K562 (cell line): Measurements from ENCODE around the gene TARBP2. TPM values are rescaled to one million over a fixed set of nuclear protein-coding genes. Genes with fewer than 3 reads are reported as not detected.

Experiments used
- ATAC-seq: fragments of 200-7000 bp; cut with Tn5 transposase; 3 replicates; pipeline ENCODE4 v1.9.1; 2020; ENCODE audit warnings: moderate library complexity
- BruUV-seq: library from RNA; stranded (reverse); fragments of 400-500 nt; replicated peaks from 2 replicates; lab custom pipeline; 2021; lab: Mats Ljungman, UMichigan
- CTCF ChIA-PET: fragments of 300-600 bp; formaldehyde crosslinking; extraction: SDS; loops from one replicate; lab custom pipeline; 2021; ENCODE audit warnings: low intra/inter-chr PET ratio; lab: Yijun Ruan, JAX
- POLR2A ChIA-PET: fragments of 300-600, 350-650 bp; sonication (Branson Sonifier 250); formaldehyde crosslinking; extraction: SDS; loops from one replicate; lab custom pipeline; 2021; ENCODE audit warnings: antibody characterized with exemption, inconsistent platforms; lab: Yijun Ruan, JAX
- DNase-seq, 4 experiments: peaks; one replicate each; pipeline versions ENCODE4 v3.0.0 to v3.0.0-alpha.2; 2011 to 2018; ENCODE audit warnings: low spot score in 3 of 4, mixed read lengths in 3 of 4; ENCODE audit errors: extremely low read depth in 1 of 4
- FAIRE-seq: peaks from 2 replicates; lab custom pipeline; 2011; peaks lifted over from hg19 to GRCh38; lab: Jason Lieb, UNC
- H2AFZ ChIP-seq: 2 replicates; pipeline ENCODE4 v1.6.0; 2011; ENCODE audit warnings: low read depth, low read length, control low read depth, inconsistent platforms
- H3K27ac ChIP-seq: fragments of 200-600 bp; 3 replicates; pipeline ENCODE4 v1.8.0; 2011; ENCODE audit warnings: low read depth, mild to moderate bottlenecking, control low read depth, inconsistent platforms, low read length, moderate library complexity, mixed read lengths; ENCODE audit errors: extremely low read depth
- H3K27me3 ChIP-seq, 2 experiments: fragments of 300-600 bp in 1 of 2; 2 replicates in 1 of 2; 3 replicates in 1 of 2; pipeline versions ENCODE4 v1.6.0 to v1.8.0; 2011; ENCODE audit warnings: inconsistent platforms in 2 of 2, low read length in 2 of 2, mild to moderate bottlenecking in 1 of 2, mixed read lengths in 1 of 2, moderate library complexity in 1 of 2; ENCODE audit not compliant: control insufficient read depth in 2 of 2, insufficient read depth in 2 of 2
- H3K36me3 ChIP-seq: fragments of 300-600 bp; 3 replicates; pipeline ENCODE4 v1.8.0; 2011; ENCODE audit warnings: mild to moderate bottlenecking, low read length, inconsistent platforms; ENCODE audit not compliant: control insufficient read depth, insufficient read depth
- H3K4me1 ChIP-seq, 2 experiments: fragments of 200-600 bp in 1 of 2; replicated peaks in 1 of 2; 2 replicates in 1 of 2; 3 replicates in 1 of 2; pipeline versions ENCODE4 v1.5.1 to v1.8.0; 2011; ENCODE audit warnings: inconsistent platforms in 2 of 2, low read length in 2 of 2, mild to moderate bottlenecking in 1 of 2, mixed read lengths in 1 of 2, moderate library complexity in 1 of 2; ENCODE audit not compliant: control insufficient read depth in 2 of 2, insufficient read depth in 2 of 2
- H3K4me2 ChIP-seq: 2 replicates; pipeline ENCODE4 v1.6.1; 2011; ENCODE audit warnings: low read length, control low read depth, inconsistent platforms, mixed read lengths; ENCODE audit not compliant: insufficient read depth
- H3K4me3 ChIP-seq: fragments of 200-600 bp; sonication (generic), shearing (Covaris generic); 2 replicates; pipeline ENCODE4 v1.5.1; 2016; ENCODE audit warnings: control low read depth, inconsistent platforms
- H3K79me2 ChIP-seq: fragments of 200-600 bp; 3 replicates; pipeline ENCODE4 v1.8.0; 2011; ENCODE audit warnings: low read length, inconsistent platforms; ENCODE audit not compliant: control insufficient read depth, insufficient read depth
- H3K9ac ChIP-seq, 2 experiments: 2 replicates each; pipeline versions ENCODE4 v1.6.0 to v1.6.1; 2011; ENCODE audit warnings: low read depth in 2 of 2, low read length in 2 of 2, control low read depth in 1 of 2, inconsistent platforms in 1 of 2, mild to moderate bottlenecking in 1 of 2, mixed read lengths in 1 of 2; ENCODE audit not compliant: insufficient read depth in 1 of 2
- H3K9me1 ChIP-seq: one replicate; pipeline ENCODE4 v1.6.0; 2011; ENCODE audit warnings: inconsistent platforms, mild to moderate bottlenecking, low read length, moderate library complexity; ENCODE audit not compliant: control insufficient read depth, insufficient read depth
- H3K9me3 ChIP-seq: replicated peaks from 2 replicates; pipeline ENCODE4 v1.5.1; 2011; ENCODE audit warnings: low read depth, low read length, inconsistent platforms; ENCODE audit not compliant: control insufficient read depth, insufficient read depth
- H4K20me1 ChIP-seq: replicated peaks from 2 replicates; pipeline ENCODE4 v1.6.1; 2011; ENCODE audit warnings: low read length, inconsistent platforms, mixed read lengths; ENCODE audit not compliant: control insufficient read depth, insufficient read depth
- FOXJ3 ChIP-seq: sonication (generic); formaldehyde crosslinking; IDR thresholded peaks from 2 replicates; pipeline ENCODE4 v1.4.0; 2020; ENCODE audit warnings: mild to moderate bottlenecking, missing genetic modification reagents
- GABPB1 ChIP-seq: sonication (generic); formaldehyde crosslinking; IDR thresholded peaks from 2 replicates; pipeline ENCODE4 v1.8.0; 2022; ENCODE audit warnings: mild to moderate bottlenecking, missing genetic modification reagents
- KDM2B ChIP-seq: fragments of 250-450 bp; sonication (Bioruptor Pico); IDR thresholded peaks from 2 replicates; pipeline ENCODE4 v1.8.0; 2021; ENCODE audit warnings: mild to moderate bottlenecking, moderate library complexity
- MYBL2 ChIP-seq, 2 experiments: fragments of 450-650 bp in 1 of 2; sonication (generic) in 1 of 2; formaldehyde crosslinking in 1 of 2; IDR thresholded peaks; 2 replicates each; pipeline versions ENCODE4 v1.6.1 to v1.8.1; 2017 to 2022; ENCODE audit warnings: borderline replicate concordance in 1 of 2, inconsistent platforms in 1 of 2, low read depth in 1 of 2, mild to moderate bottlenecking in 1 of 2, missing genetic modification reagents in 1 of 2, moderate library complexity in 1 of 2
- PTRF ChIP-seq: fragments of 450-650 bp; IDR thresholded peaks from 2 replicates; pipeline ENCODE4 v1.6.1; 2016; ENCODE audit warnings: mild to moderate bottlenecking, missing genetic modification characterization, missing compliant biosample characterization
- SMARCA5 ChIP-seq: fragments of 450-650 bp; IDR thresholded peaks from 2 replicates; pipeline ENCODE4 v1.6.1; 2016
- SNIP1 ChIP-seq: fragments of 450-650 bp; IDR thresholded peaks from 2 replicates; pipeline ENCODE4 v1.7.1; 2017; ENCODE audit warnings: low read depth, mild to moderate bottlenecking
- SP1 ChIP-seq: sonication (generic); formaldehyde crosslinking; IDR thresholded peaks from 2 replicates; pipeline ENCODE4 v1.8.1; 2022; ENCODE audit warnings: mild to moderate bottlenecking, missing genetic modification reagents
- TCF3 ChIP-seq: sonication (generic); formaldehyde crosslinking; IDR thresholded peaks from 2 replicates; pipeline ENCODE4 v1.4.0; 2020; ENCODE audit warnings: mild to moderate bottlenecking, missing genetic modification reagents
- XRCC3 ChIP-seq: fragments of 450-650 bp; IDR thresholded peaks from 2 replicates; pipeline ENCODE4 v1.6.1; 2017; ENCODE audit warnings: mild to moderate bottlenecking, moderate library complexity
- WGBS: fragments of 100-300 bp; shearing (Covaris generic); methylation state at CpG from one replicate; pipeline ENCODE4 v1.1.6; 2016; ENCODE audit warnings: low coverage, mixed read lengths; ENCODE audit not compliant: insufficient coverage; ENCODE audit errors: missing lambda C conversion rate; 5-methylcytosine and 5-hydroxymethylcytosine counted together
- in situ Hi-C: fragments of 300-500 bp; cut with MboI; formaldehyde crosslinking; loops from 4 replicates; pipeline ENCODE4 v1.15.0; 2018; ENCODE audit warnings: inconsistent platforms, mixed read lengths
- intact Hi-C: fragments of 100-400 bp; cut with micrococcal nuclease; formaldehyde crosslinking; loops from 2 replicates; pipeline ENCODE4 v1.14.2; 2022
- polyA plus RNA-seq, 8 experiments: library from polyadenylated mRNA; depleted of rRNA in 4 of 8; stranded (reverse) in 5 of 8; unstranded in 3 of 8; fragments of >200 nt; fragmentation: Nextera tagmentation in 2 of 8; fragmentation: Illumina TruSeq in 1 of 8; extraction: Ambion mirVana in 2 of 8; extraction: Trizol in 1 of 8; gene quantifications; 2 replicates each; pipeline versions ENCODE4 v1.2.1 to v1.2.3, GENCODE V29; 2011 to 2014; ENCODE audit warnings: inconsistent platforms in 1 of 8, missing spikeins in 1 of 8
- total RNA-seq, 7 experiments: library from RNA; depleted of rRNA in 6 of 7; stranded (reverse); fragments of >200 nt in 6 of 7; fragmentation: Illumina TruSeq in 2 of 7; extraction: Trizol in 2 of 7; gene quantifications; 2 replicates each; pipeline versions ENCODE4 v1.2.1 to v1.2.3, GENCODE V29; 2011 to 2021; ENCODE audit warnings: low replicate concordance in 1 of 7
- TF ChIP-seq, protein P1 (sequence below): fragments of 250-450 bp; sonication (Bioruptor Pico); IDR thresholded peaks from 2 replicates; pipeline ENCODE4 v1.8.0; 2021; ENCODE audit warnings: moderate library complexity, mild to moderate bottlenecking, inconsistent platforms
- TF ChIP-seq, protein P2 (sequence below): sonication (generic); formaldehyde crosslinking; IDR thresholded peaks from 2 replicates; pipeline ENCODE4 v1.8.1; 2023; ENCODE audit warnings: missing genetic modification reagents, mild to moderate bottlenecking, borderline replicate concordance
- TF ChIP-seq, protein P3 (sequence below): IDR thresholded peaks from 2 replicates; pipeline ENCODE4 v1.6.1; 2016; ENCODE audit warnings: missing genetic modification characterization, missing compliant biosample characterization

Gene TARBP2
- total and polyA plus RNA-seq, 9 of the 15 experiments (the other 6 are each of a cell fraction or from before 2014, with no cell fraction given), result 5.6 to 69.0 (median 44.6) TPM

DNA sequence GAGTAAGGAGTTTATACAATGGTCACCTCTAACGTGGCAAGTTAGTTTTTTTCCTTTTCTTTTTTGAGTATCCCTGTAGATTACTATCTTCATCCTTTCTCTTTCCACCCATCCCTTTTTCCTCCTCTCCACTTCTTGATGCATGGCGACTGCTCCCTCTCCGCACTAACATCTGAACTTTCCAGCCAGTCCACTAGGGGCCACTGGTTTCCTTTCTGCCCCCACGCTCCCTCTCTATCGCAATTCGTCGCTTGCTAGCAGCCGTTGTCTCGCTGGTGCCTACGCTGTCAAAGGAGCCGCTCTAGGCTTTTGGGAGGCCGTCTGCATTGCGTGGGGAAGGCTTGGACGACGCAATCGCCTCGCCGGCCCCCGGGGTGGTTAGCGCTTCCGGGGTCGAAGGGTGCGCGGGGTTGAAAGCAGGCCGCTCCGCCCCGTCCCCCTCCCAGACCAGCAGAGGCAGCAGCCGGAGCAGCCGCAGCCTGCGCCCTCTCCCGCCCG lies 49.4 kb upstream of the TARBP2 start, which contains the start of gene PCBP2:
Gene PCBP2 (plus strand): TSS at position 442 of the 498 bp plus-strand sequence. CDS start 2,699 bp downstream, outside the sequence.
- Histone ChIP-seq H3K4me3 (peak within 1 kb of the TSS; percentile 98), H3K4me1 (peaks cover 0 to 17% of the 10 kb centered on the region in 2 experiments; a peak in 3 of 5 replicates), H3K79me2 (peaks cover 46% of the 10 kb centered on the region), H3K27ac (peak within 1 kb of the TSS; percentile 98), H3K9me3 (no peaks in the 10 kb centered on the region), H3K4me2 (peak within 1 kb of the TSS; percentile 84), H3K36me3 (peaks cover 48% of the 10 kb centered on the region), H3K27me3 (no peaks in the 10 kb centered on the region), H3K9ac (peak within 1 kb of the TSS; percentile 91 to 100), H4K20me1 (peaks cover 28% of the 10 kb centered on the region), H3K9me1 (peaks cover 4% of the 10 kb centered on the region), H2AFZ (peak within 1 kb of the TSS; percentile 41)
- intact Hi-C loops, result loop anchor here (1.0 kb wide), 1 partner anchor 99 kb away; no protein-coding TSS in a partner anchor
- ChIA-PET CTCF (interaction anchor here (1.6 to 1.9 kb wide), 2 partner anchors 99 to 127 kb away, joined by 6 to 7 read pairs; no protein-coding TSS in a partner anchor), POLR2A (interaction anchor here (0.7 to 2.1 kb wide), 4 partner anchors 11 to 131 kb away, joined by 3 to 11 read pairs (median 3); partner anchors contain the start of gene PRR13)
- BruUV-seq, result no TSS peak
- DNase-seq (peak; percentile 95 to 99 (median 96)), ATAC-seq (peak; percentile 94), FAIRE-seq (peak; percentile 98)
- 2% methylated on average over 24 of the region's 32 CpGs for WGBS
- in situ Hi-C loops, result no loop called here
- TF ChIP-seq FOXJ3 (CRISPR knock-in tag) (no peak), XRCC3 (no peak), MYBL2 (IDR thresholded peaks at IDR 0.05; ENCODE audit: low read depth) (no peak), MYBL2 (CRISPR knock-in tag; IDR thresholded peaks at IDR 0.05; ENCODE audit: borderline replicate concordance) (no peak), KDM2B (CRISPR knock-in tag) (no peak), GABPB1 (CRISPR knock-in tag) (peak; percentile 98), SP1 (CRISPR knock-in tag) (peak; percentile 96), SNIP1 (peak; percentile 99), PTRF (tag) (no peak), TCF3 (CRISPR knock-in tag) (peak; percentile 34; the same call in 1 of the 2 replicates), SMARCA5 (no peak)
- TF ChIP-seq, protein P1, sequence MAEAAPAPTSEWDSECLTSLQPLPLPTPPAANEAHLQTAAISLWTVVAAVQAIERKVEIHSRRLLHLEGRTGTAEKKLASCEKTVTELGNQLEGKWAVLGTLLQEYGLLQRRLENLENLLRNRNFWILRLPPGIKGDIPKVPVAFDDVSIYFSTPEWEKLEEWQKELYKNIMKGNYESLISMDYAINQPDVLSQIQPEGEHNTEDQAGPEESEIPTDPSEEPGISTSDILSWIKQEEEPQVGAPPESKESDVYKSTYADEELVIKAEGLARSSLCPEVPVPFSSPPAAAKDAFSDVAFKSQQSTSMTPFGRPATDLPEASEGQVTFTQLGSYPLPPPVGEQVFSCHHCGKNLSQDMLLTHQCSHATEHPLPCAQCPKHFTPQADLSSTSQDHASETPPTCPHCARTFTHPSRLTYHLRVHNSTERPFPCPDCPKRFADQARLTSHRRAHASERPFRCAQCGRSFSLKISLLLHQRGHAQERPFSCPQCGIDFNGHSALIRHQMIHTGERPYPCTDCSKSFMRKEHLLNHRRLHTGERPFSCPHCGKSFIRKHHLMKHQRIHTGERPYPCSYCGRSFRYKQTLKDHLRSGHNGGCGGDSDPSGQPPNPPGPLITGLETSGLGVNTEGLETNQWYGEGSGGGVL (CRISPR knock-in tag), result no peak
- TF ChIP-seq, protein P2, sequence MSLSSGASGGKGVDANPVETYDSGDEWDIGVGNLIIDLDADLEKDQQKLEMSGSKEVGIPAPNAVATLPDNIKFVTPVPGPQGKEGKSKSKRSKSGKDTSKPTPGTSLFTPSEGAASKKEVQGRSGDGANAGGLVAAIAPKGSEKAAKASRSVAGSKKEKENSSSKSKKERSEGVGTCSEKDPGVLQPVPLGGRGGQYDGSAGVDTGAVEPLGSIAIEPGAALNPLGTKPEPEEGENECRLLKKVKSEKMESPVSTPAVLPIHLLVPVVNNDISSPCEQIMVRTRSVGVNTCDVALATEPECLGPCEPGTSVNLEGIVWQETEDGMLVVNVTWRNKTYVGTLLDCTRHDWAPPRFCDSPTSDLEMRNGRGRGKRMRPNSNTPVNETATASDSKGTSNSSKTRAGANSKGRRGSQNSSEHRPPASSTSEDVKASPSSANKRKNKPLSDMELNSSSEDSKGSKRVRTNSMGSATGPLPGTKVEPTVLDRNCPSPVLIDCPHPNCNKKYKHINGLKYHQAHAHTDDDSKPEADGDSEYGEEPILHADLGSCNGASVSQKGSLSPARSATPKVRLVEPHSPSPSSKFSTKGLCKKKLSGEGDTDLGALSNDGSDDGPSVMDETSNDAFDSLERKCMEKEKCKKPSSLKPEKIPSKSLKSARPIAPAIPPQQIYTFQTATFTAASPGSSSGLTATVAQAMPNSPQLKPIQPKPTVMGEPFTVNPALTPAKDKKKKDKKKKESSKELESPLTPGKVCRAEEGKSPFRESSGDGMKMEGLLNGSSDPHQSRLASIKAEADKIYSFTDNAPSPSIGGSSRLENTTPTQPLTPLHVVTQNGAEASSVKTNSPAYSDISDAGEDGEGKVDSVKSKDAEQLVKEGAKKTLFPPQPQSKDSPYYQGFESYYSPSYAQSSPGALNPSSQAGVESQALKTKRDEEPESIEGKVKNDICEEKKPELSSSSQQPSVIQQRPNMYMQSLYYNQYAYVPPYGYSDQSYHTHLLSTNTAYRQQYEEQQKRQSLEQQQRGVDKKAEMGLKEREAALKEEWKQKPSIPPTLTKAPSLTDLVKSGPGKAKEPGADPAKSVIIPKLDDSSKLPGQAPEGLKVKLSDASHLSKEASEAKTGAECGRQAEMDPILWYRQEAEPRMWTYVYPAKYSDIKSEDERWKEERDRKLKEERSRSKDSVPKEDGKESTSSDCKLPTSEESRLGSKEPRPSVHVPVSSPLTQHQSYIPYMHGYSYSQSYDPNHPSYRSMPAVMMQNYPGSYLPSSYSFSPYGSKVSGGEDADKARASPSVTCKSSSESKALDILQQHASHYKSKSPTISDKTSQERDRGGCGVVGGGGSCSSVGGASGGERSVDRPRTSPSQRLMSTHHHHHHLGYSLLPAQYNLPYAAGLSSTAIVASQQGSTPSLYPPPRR (CRISPR knock-in tag), result 0 out of 2 replicates have a peak, but pooled peaks have one; percentile 67
- TF ChIP-seq, protein P3, sequence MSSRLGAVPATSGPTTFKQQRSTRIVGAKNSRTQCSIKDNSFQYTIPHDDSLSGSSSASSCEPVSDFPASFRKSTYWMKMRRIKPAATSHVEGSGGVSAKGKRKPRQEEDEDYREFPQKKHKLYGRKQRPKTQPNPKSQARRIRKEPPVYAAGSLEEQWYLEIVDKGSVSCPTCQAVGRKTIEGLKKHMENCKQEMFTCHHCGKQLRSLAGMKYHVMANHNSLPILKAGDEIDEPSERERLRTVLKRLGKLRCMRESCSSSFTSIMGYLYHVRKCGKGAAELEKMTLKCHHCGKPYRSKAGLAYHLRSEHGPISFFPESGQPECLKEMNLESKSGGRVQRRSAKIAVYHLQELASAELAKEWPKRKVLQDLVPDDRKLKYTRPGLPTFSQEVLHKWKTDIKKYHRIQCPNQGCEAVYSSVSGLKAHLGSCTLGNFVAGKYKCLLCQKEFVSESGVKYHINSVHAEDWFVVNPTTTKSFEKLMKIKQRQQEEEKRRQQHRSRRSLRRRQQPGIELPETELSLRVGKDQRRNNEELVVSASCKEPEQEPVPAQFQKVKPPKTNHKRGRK (tag), result no peak
